ENCODE results near the gene ADM.

- TF ChIP-seq, protein P1, sequence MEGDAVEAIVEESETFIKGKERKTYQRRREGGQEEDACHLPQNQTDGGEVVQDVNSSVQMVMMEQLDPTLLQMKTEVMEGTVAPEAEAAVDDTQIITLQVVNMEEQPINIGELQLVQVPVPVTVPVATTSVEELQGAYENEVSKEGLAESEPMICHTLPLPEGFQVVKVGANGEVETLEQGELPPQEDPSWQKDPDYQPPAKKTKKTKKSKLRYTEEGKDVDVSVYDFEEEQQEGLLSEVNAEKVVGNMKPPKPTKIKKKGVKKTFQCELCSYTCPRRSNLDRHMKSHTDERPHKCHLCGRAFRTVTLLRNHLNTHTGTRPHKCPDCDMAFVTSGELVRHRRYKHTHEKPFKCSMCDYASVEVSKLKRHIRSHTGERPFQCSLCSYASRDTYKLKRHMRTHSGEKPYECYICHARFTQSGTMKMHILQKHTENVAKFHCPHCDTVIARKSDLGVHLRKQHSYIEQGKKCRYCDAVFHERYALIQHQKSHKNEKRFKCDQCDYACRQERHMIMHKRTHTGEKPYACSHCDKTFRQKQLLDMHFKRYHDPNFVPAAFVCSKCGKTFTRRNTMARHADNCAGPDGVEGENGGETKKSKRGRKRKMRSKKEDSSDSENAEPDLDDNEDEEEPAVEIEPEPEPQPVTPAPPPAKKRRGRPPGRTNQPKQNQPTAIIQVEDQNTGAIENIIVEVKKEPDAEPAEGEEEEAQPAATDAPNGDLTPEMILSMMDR (conservative IDR thresholded peaks at IDR 0.05; ENCODE audit: low read length): no peak
- no peak for TF ChIP-seq EZH2phosphoT487 (IDR thresholded peaks at IDR 0.05; ENCODE audit: borderline replicate concordance, low read depth, low read length)
Observed at GRCh38 chr11:10349281-10349665, 44.4 kb downstream of the ADM start.

Measured in OCI-LY7 (cell line).